Body of pancreas (tissue), 4 donors: Measurements from ENCODE around the gene BEGAIN. TPM values are rescaled to one million over a fixed set of nuclear protein-coding genes. Genes with fewer than 3 reads are reported as not detected.

Source experiments
- ATAC-seq: fragments of 150-250 bp; one replicate; pipeline ENCODE4 v1.9.1; 2016
- DNase-seq, 4 donors: peaks; one replicate each; pipeline ENCODE4 v3.0.0-alpha.2; 2019
- H3K27ac ChIP-seq, 4 donors: fragments of 200-600 bp; sonication (generic); 1 replicate in 3 of 4; 2 replicates in 1 of 4; pipeline versions ENCODE4 v1.5.1 to v1.6.1; 2016 to 2019; ENCODE audit warnings: mild to moderate bottlenecking in 1 of 4, mixed read lengths in 1 of 4, moderate library complexity in 1 of 4
- H3K27me3 ChIP-seq, 2 donors: fragments of 200-600 bp; sonication (generic); one replicate each; pipeline ENCODE4 v1.6.0; 2016; ENCODE audit warnings: mild to moderate bottlenecking in 1 of 2
- H3K36me3 ChIP-seq, 2 donors: fragments of 200-600 bp; sonication (generic); replicated peaks in 1 of 2; 2 replicates each; pipeline ENCODE4 v1.5.1; 2016; ENCODE audit warnings: low read depth in 2 of 2; ENCODE audit not compliant: insufficient read depth in 1 of 2
- H3K4me1 ChIP-seq: fragments of 200-600 bp; sonication (generic); one replicate; pipeline ENCODE4 v1.6.0; 2016
- H3K4me3 ChIP-seq, 2 donors: fragments of 200-600 bp; sonication (generic); 1 replicate in 1 of 2; 2 replicates in 1 of 2; pipeline ENCODE4 v1.5.1; 2016 to 2019
- H3K9me3 ChIP-seq, 3 donors: fragments of 200-600 bp; sonication (generic); 1 replicate in 2 of 3; 2 replicates in 1 of 3; pipeline ENCODE4 v1.5.1; 2016
- CTCF ChIP-seq, 7 experiments: fragments of 450-650 bp in 4 of 7; fragments of 200-600 bp in 3 of 7; sonication (generic) in 3 of 7; IDR thresholded peaks; one replicate each; pipeline ENCODE4 v1.5.1; 2016 to 2019; ENCODE audit warnings: antibody characterized with exemption in 7 of 7
- POLR2A ChIP-seq, 3 donors: fragments of 450-650 bp; IDR thresholded peaks; one replicate each; pipeline ENCODE4 v1.6.1; 2016; ENCODE audit warnings: antibody characterized with exemption in 3 of 3, mild to moderate bottlenecking in 2 of 3
- WGBS, 2 donors: methylation state at CpG; one replicate each; pipeline ENCODE4 v1.1.5; 2017; 5-methylcytosine and 5-hydroxymethylcytosine counted together
- intact Hi-C: fragments of 100-400 bp; cut with DNase I; formaldehyde crosslinking; loops from one replicate; pipeline ENCODE4 v1.15.1; 2023
- total RNA-seq, 2 donors: library from RNA; depleted of rRNA; stranded (reverse); fragments of >200 nt; gene quantifications; one replicate each; pipeline ENCODE4 v1.1.0, GENCODE V29; 2016

The BEGAIN gene
- total RNA-seq, 2 donors from 2014 or later = 23.9 to 28.7 TPM

- Histone ChIP-seq H3K27ac (no peak overlapping the region), H3K36me3 (no peaks in the 10 kb centered on the region), H3K9me3 (no peaks in the 10 kb centered on the region), H3K27me3 (no peaks in the 10 kb centered on the region), H3K4me1 (no peaks in the 10 kb centered on the region), H3K4me3 (no peak overlapping the region)
- DNase-seq = no peak
- 57 to 68% methylated on average over 6 to 7 of the region's 7 CpGs for WGBS, 2 donors
- TF ChIP-seq POLR2A (IDR thresholded peaks at IDR 0.05) = no peak
- TF ChIP-seq CTCF (IDR thresholded peaks at IDR 0.05) = no peak
- intact Hi-C loops = no loop called here
- ATAC-seq = no peak
These were observed 12.6 kb downstream of the BEGAIN start for GRCh38 chr14:100574642-100575031.

GRCh38 chr14:100573757-100574641, 13.2 kb downstream of the BEGAIN start:
- Histone ChIP-seq H3K27ac (no peak overlapping the region), H3K4me1 (peaks cover 5% of the 10 kb centered on the region), H3K4me3 (no peak overlapping the region), H3K27me3 (no peaks in the 10 kb centered on the region), H3K36me3 (no peaks in the 10 kb centered on the region), H3K9me3 (no peaks in the 10 kb centered on the region)
- DNase-seq (no peak), ATAC-seq (no peak)
- TF ChIP-seq CTCF (IDR thresholded peaks at IDR 0.05) = no peak
- TF ChIP-seq POLR2A (IDR thresholded peaks at IDR 0.05) = no peak
- WGBS, 2 donors = 79% methylated on average over 14 to 27 of the region's 27 CpGs
- intact Hi-C loops = no loop called here

GRCh38 chr14:100573002-100573756, 14.0 kb downstream of the BEGAIN start:
- intact Hi-C loops = no loop called here
- Histone ChIP-seq H3K4me3 (no peak overlapping the region), H3K9me3 (no peaks in the 10 kb centered on the region), H3K27me3 (no peaks in the 10 kb centered on the region), H3K36me3 (no peaks in the 10 kb centered on the region), H3K27ac (no peak overlapping the region), H3K4me1 (peaks cover 7% of the 10 kb centered on the region)
- DNase-seq (no peak), ATAC-seq (no peak)
- TF ChIP-seq CTCF (IDR thresholded peaks at IDR 0.05) (no peak), POLR2A (IDR thresholded peaks at IDR 0.05) (no peak)
- whole genome bisulfite sequencing, 2 donors = 30 to 52% methylated on average over 17 of the region's 18 CpGs

- Histone ChIP-seq H3K9me3 (no peaks in the 10 kb centered on the region), H3K27ac (no peak overlapping the region), H3K4me3 (no peak overlapping the region), H3K4me1 (peaks cover 7% of the 10 kb centered on the region), H3K36me3 (no peaks in the 10 kb centered on the region), H3K27me3 (no peaks in the 10 kb centered on the region)
- TF ChIP-seq POLR2A (IDR thresholded peaks at IDR 0.05) (no peak), CTCF (IDR thresholded peaks at IDR 0.05) (no peak)
- intact Hi-C loops = no loop called here
- DNase-seq (no peak), ATAC-seq (no peak)
- WGBS, 2 donors = 93 to 100% methylated on average over 1 to 3 of the region's 3 CpGs
These were observed 14.7 kb downstream of the BEGAIN start for GRCh38 chr14:100572543-100572942.
